GM21528 (cell line): ENCODE results near the gene KCNQ2.

Experiments used
- ATAC-seq: cut with Tn5 transposase; IDR thresholded peaks from one replicate; pipeline ENCODE4 v1.9.1; 2021; ENCODE audit warnings: mild to moderate bottlenecking, moderate library complexity; ENCODE audit not compliant: unreplicated experiment, low FRiP score

Gene KCNQ2

GRCh38 chr20:63420359-63421093, 51.9 kb downstream of the KCNQ2 start:
- ATAC-seq: no peak

- no peak for ATAC-seq
Measured at GRCh38 chr20:63419299-63419698, 53.2 kb downstream of the KCNQ2 start.

- ATAC-seq: no peak
Measured at GRCh38 chr20:63418617-63419016, 53.8 kb downstream of the KCNQ2 start.

- ATAC-seq: no peak
Measured at GRCh38 chr20:63417738-63418120, 54.7 kb downstream of the KCNQ2 start.

GRCh38 chr20:63417097-63417737, 55.2 kb downstream of the KCNQ2 start:
- ATAC-seq: no peak

- no peak for ATAC-seq
Measured at GRCh38 chr20:63416631-63417030, 55.8 kb downstream of the KCNQ2 start.

GRCh38 chr20:63415647-63416391, 56.6 kb downstream of the KCNQ2 start:
- no peak for ATAC-seq

GRCh38 chr20:63414720-63415430, 57.6 kb downstream of the KCNQ2 start:
- ATAC-seq: no peak

- ATAC-seq: no peak
Measured at GRCh38 chr20:63413963-63414684, 58.3 kb downstream of the KCNQ2 start.

- no peak for ATAC-seq
Measured at GRCh38 chr20:63413323-63413722, 59.1 kb downstream of the KCNQ2 start.

- ATAC-seq: no peak
Measured at GRCh38 chr20:63412889-63413288, 59.6 kb downstream of the KCNQ2 start.

- ATAC-seq: no peak
Measured at GRCh38 chr20:63411898-63412631, 60.4 kb downstream of the KCNQ2 start.

- no peak for ATAC-seq
Measured at GRCh38 chr20:63411151-63411897, 61.1 kb downstream of the KCNQ2 start.

GRCh38 chr20:63409834-63410435, 62.5 kb downstream of the KCNQ2 start:
- no peak for ATAC-seq

GRCh38 chr20:63409066-63409833, 63.2 kb downstream of the KCNQ2 start:
- ATAC-seq: no peak

- ATAC-seq: no peak
Measured at GRCh38 chr20:63408684-63409046, 63.8 kb downstream of the KCNQ2 start.

- no peak for ATAC-seq
Measured at GRCh38 chr20:63407928-63408683, 64.3 kb downstream of the KCNQ2 start.
